Endothelial cell of umbilical vein (primary cell): Measurements from ENCODE around the gene RPRD2. TPM values are rescaled to one million over a fixed set of nuclear protein-coding genes. Genes with fewer than 3 reads are reported as not detected.

Source experiments
- BruUV-seq: library from RNA; stranded (reverse); fragments of 400-500 nt; replicated peaks from 2 replicates; lab custom pipeline; 2021; lab: Mats Ljungman, UMichigan
- CTCF ChIA-PET: fragments of 300-600, 350-600 bp; sonication (Branson Sonifier 250); formaldehyde crosslinking; loops from one replicate; lab custom pipeline; 2021; ENCODE audit warnings: antibody characterized with exemption, inconsistent platforms; lab: Charles Lee
- POLR2A ChIA-PET: fragments of 300-600, 350-600 bp; sonication (Branson Sonifier 250); formaldehyde crosslinking; loops from one replicate; lab custom pipeline; 2021; ENCODE audit warnings: antibody characterized with exemption, inconsistent platforms; lab: Charles Lee
- DNase-seq: peaks from one replicate; pipeline ENCODE4 v3.0.0-alpha.2; 2011; ENCODE audit warnings: low read depth, low spot score
- FAIRE-seq: peaks from 2 replicates; lab custom pipeline; 2011; peaks lifted over from hg19 to GRCh38; lab: Jason Lieb, UNC
- H2AFZ ChIP-seq: 2 replicates; pipeline ENCODE4 v1.6.0; 2012; ENCODE audit warnings: low read depth, low read length, control low read depth, inconsistent platforms
- H3K27ac ChIP-seq: 2 replicates; pipeline ENCODE4 v1.5.1; 2011; ENCODE audit warnings: low read depth, mild to moderate bottlenecking, control low read depth, low read length, moderate library complexity; ENCODE audit not compliant: insufficient read depth
- H3K27me3 ChIP-seq, 2 experiments: 2 replicates each; pipeline versions ENCODE4 v1.6.0 to v1.6.1; 2011; ENCODE audit warnings: low read length in 2 of 2, mixed read lengths in 1 of 2; ENCODE audit not compliant: control insufficient read depth in 2 of 2, insufficient read depth in 2 of 2
- H3K36me3 ChIP-seq, 2 experiments: 2 replicates in 1 of 2; 3 replicates in 1 of 2; pipeline ENCODE4 v1.5.1; 2011; ENCODE audit warnings: low read length in 2 of 2, mild to moderate bottlenecking in 1 of 2, moderate library complexity in 1 of 2; ENCODE audit not compliant: control insufficient read depth in 2 of 2, insufficient read depth in 2 of 2; ENCODE audit errors: extremely low read depth in 1 of 2
- H3K4me1 ChIP-seq: 3 replicates; pipeline ENCODE4 v1.5.1; 2011; ENCODE audit warnings: mild to moderate bottlenecking, low read length; ENCODE audit not compliant: control insufficient read depth, insufficient read depth; ENCODE audit errors: extremely low read depth
- H3K4me2 ChIP-seq: 2 replicates; pipeline ENCODE4 v1.6.1; 2011; ENCODE audit warnings: low read length, control low read depth, mixed read lengths; ENCODE audit not compliant: insufficient read depth
- H3K4me3 ChIP-seq, 3 experiments: fragments of 200-600 bp in 1 of 3; sonication (generic), shearing (Covaris generic) in 1 of 3; replicated peaks in 1 of 3; 2 replicates each; pipeline ENCODE4 v1.5.1; 2011 to 2016; ENCODE audit warnings: control low read depth in 3 of 3, low read length in 3 of 3, mild to moderate bottlenecking in 2 of 3, inconsistent platforms in 1 of 3, low read depth in 1 of 3, moderate library complexity in 1 of 3; ENCODE audit not compliant: insufficient read depth in 1 of 3
- H3K79me2 ChIP-seq: 2 replicates; pipeline ENCODE4 v1.6.0; 2012; ENCODE audit warnings: low read length, inconsistent platforms; ENCODE audit not compliant: control insufficient read depth, insufficient read depth
- H3K9ac ChIP-seq: replicated peaks from 2 replicates; pipeline ENCODE3; 2011; ENCODE audit warnings: low read length, control low read depth; ENCODE audit not compliant: insufficient read depth; ENCODE audit errors: extremely low read depth
- H3K9me1 ChIP-seq: replicated peaks from 3 replicates; pipeline ENCODE4 v1.6.0; 2011; ENCODE audit warnings: mild to moderate bottlenecking, low read length; ENCODE audit not compliant: control insufficient read depth, insufficient read depth; ENCODE audit errors: extremely low read depth
- H3K9me3 ChIP-seq: replicated peaks from 2 replicates; pipeline ENCODE4 v1.5.1; 2012; ENCODE audit warnings: low read length, inconsistent platforms; ENCODE audit not compliant: control insufficient read depth, insufficient read depth
- H4K20me1 ChIP-seq: replicated peaks from 2 replicates; pipeline ENCODE3; 2011; ENCODE audit warnings: mild to moderate bottlenecking, low read length; ENCODE audit not compliant: control insufficient read depth, insufficient read depth; ENCODE audit errors: extremely low read depth
- EZH2 ChIP-seq: IDR thresholded peaks from 2 replicates; pipeline ENCODE4 v1.6.1; 2012; ENCODE audit warnings: borderline replicate concordance, low read depth, mild to moderate bottlenecking, moderate library complexity, low read length, inconsistent platforms; ENCODE audit not compliant: severe bottlenecking
- FOS ChIP-seq: IDR thresholded peaks from 2 replicates; pipeline ENCODE4 v1.6.1; 2011; ENCODE audit warnings: mild to moderate bottlenecking, low read length, moderate library complexity, borderline replicate concordance; ENCODE audit not compliant: insufficient read depth
- GATA2 ChIP-seq: IDR thresholded peaks from 2 replicates; pipeline ENCODE4 v1.7.0; 2011; ENCODE audit warnings: low read depth, mild to moderate bottlenecking, moderate library complexity, mixed read lengths, low read length; ENCODE audit not compliant: insufficient read length, insufficient read depth
- JUN ChIP-seq: IDR thresholded peaks from 2 replicates; pipeline ENCODE4 v1.6.1; 2011; ENCODE audit warnings: borderline replicate concordance, low read depth; ENCODE audit not compliant: insufficient read length, insufficient read depth
- MYC ChIP-seq: IDR thresholded peaks from one replicate; pipeline ENCODE4 v1.6.1; 2011; ENCODE audit warnings: mild to moderate bottlenecking, low read depth, low read length
- POLR2A ChIP-seq: IDR thresholded peaks from 2 replicates; pipeline ENCODE4 v1.6.1; 2012; ENCODE audit warnings: low read depth, mild to moderate bottlenecking, control low read depth, low read length
- POLR2AphosphoS5 ChIP-seq: IDR thresholded peaks from 2 replicates; pipeline ENCODE4 v1.6.1; 2012; ENCODE audit warnings: low read depth, mild to moderate bottlenecking, control low read depth, low read length, moderate library complexity; ENCODE audit not compliant: insufficient read depth
- dilution Hi-C: fragments of 300-500 bp; cut with MboI; formaldehyde crosslinking; loops from one replicate; pipeline ENCODE4 v1.15.0; 2019; ENCODE audit warnings: low sequenced_read_pairs; ENCODE audit not compliant: extremely low pct_ligation_motif_present
- intact Hi-C: fragments of 100-400 bp; cut with micrococcal nuclease; formaldehyde crosslinking; loops from one replicate; pipeline ENCODE4 v1.10.0; 2022
- polyA plus RNA-seq, 4 experiments: library from polyadenylated mRNA; depleted of rRNA in 3 of 4; stranded (reverse) in 3 of 4; unstranded in 1 of 4; fragments of >200 nt; gene quantifications; 2 replicates each; pipeline versions ENCODE4 v1.2.1 to v1.2.3, GENCODE V29; 2011 to 2012; ENCODE audit warnings: missing spikeins in 1 of 4
- total RNA-seq: library from RNA; stranded (reverse); gene quantifications from 2 replicates; pipeline ENCODE4 v1.2.3, GENCODE V29; 2021
- TF ChIP-seq, protein P1 (sequence below), 2 donors: IDR thresholded peaks; 1 replicate in 1 of 2; 2 replicates in 1 of 2; pipeline ENCODE4 v1.5.1; 2011; ENCODE audit warnings: low read length in 2 of 2, mild to moderate bottlenecking in 2 of 2, moderate library complexity in 2 of 2, control low read depth in 1 of 2, inconsistent platforms in 1 of 2, low read depth in 1 of 2; ENCODE audit not compliant: insufficient read depth in 1 of 2; ENCODE audit errors: extremely low read depth in 1 of 2

The RPRD2 gene
- total and polyA plus RNA-seq, 2 donors (not counting 3 experiments of a cell fraction or from before 2014, with no cell fraction given), result 12.9 to 23.9 TPM

DNA sequence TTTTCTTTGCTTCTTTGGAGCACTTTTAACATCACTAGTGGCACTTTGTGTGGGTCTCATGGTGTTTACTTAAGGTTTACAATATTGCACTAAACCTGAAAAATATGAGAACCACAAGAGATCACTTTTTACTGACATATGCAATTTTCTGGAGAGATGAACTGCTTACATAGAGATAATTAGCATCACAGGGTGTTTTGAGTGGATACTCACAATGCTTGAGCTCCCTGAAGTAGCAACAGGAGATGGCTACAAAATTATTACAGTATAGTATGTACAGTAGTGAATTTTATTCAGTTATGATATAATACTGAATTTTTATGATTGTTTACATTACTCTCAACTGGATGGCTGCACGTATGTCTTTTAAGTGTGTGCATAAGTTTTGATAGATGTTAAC lies 22.6 kb downstream of the RPRD2 start:
- no peak overlapping the region for H3K9ac ChIP-seq
- H2AFZ ChIP-seq, result no peak overlapping the region
- FAIRE-seq (no peak), DNase-seq (no peak)
- peaks cover 3% of the 10 kb centered on the region for H4K20me1 ChIP-seq
- no peak overlapping the region for H3K4me3 ChIP-seq
- H3K9me1 ChIP-seq, result no peaks in the 10 kb centered on the region
- no peaks in the 10 kb centered on the region for H3K9me3 ChIP-seq
- no peak overlapping the region for H3K4me2 ChIP-seq
- peaks cover 66% of the 10 kb centered on the region for H3K79me2 ChIP-seq
- no peak overlapping the region for H3K27ac ChIP-seq
- ChIA-PET CTCF (interaction anchor here (1.0 kb wide), 1 partner anchor 10 kb away, joined by 3 read pairs; no protein-coding TSS in a partner anchor), POLR2A (no interaction called here)
- H3K36me3 ChIP-seq, result no peaks in the 10 kb centered on the region
- BruUV-seq, result no TSS peak
- intact Hi-C loops (no loop called here), dilution Hi-C loops (no loop called here)
- no peaks in the 10 kb centered on the region for H3K4me1 ChIP-seq
- H3K27me3 ChIP-seq, result no peaks in the 10 kb centered on the region
- TF ChIP-seq GATA2 (no peak), EZH2 (no peak), JUN (no peak), FOS (no peak), POLR2A (no peak), MYC (no peak), POLR2AphosphoS5 (no peak)
- TF ChIP-seq, protein P1, sequence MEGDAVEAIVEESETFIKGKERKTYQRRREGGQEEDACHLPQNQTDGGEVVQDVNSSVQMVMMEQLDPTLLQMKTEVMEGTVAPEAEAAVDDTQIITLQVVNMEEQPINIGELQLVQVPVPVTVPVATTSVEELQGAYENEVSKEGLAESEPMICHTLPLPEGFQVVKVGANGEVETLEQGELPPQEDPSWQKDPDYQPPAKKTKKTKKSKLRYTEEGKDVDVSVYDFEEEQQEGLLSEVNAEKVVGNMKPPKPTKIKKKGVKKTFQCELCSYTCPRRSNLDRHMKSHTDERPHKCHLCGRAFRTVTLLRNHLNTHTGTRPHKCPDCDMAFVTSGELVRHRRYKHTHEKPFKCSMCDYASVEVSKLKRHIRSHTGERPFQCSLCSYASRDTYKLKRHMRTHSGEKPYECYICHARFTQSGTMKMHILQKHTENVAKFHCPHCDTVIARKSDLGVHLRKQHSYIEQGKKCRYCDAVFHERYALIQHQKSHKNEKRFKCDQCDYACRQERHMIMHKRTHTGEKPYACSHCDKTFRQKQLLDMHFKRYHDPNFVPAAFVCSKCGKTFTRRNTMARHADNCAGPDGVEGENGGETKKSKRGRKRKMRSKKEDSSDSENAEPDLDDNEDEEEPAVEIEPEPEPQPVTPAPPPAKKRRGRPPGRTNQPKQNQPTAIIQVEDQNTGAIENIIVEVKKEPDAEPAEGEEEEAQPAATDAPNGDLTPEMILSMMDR (IDR thresholded peaks at IDR 0.05; ENCODE audit: extremely low read depth in 1 of 2, insufficient read depth in 1 of 2, low read depth in 1 of 2, low read length in 2 of 2), result no peak
